ENCODE data around the gene SLC22A15.
A peak's percentile ranks its signal among the peaks of the same experiment; 100 is the strongest.
"Not testable (repeated sequence)": the region's sequence is repeated elsewhere in the genome, so short reads cannot be mapped to it uniquely, and the experiment has no call there.

The SLC22A15 gene

GRCh38 chr1:115980998-115981993, 5.0 kb downstream of the SLC22A15 start:
- peak; percentile 4 for DNase-seq (ENCODE audit: low spot score)

- DNase-seq (ENCODE audit: low spot score) = no peak
These were observed 6.1 kb downstream of the SLC22A15 start for GRCh38 chr1:115982400-115982799.

- DNase-seq (ENCODE audit: low spot score) = no peak
These were observed 7.3 kb downstream of the SLC22A15 start for GRCh38 chr1:115983584-115983983.

GRCh38 chr1:115987623-115988022, 11.3 kb downstream of the SLC22A15 start:
- no peak for DNase-seq (ENCODE audit: low spot score)

GRCh38 chr1:115988953-115989352, 12.6 kb downstream of the SLC22A15 start:
- DNase-seq (ENCODE audit: low spot score) = no peak

GRCh38 chr1:115989699-115990098, 13.4 kb downstream of the SLC22A15 start:
- no peak for DNase-seq (ENCODE audit: low spot score)

GRCh38 chr1:115991909-115992308, 15.6 kb downstream of the SLC22A15 start:
- no peak for DNase-seq (ENCODE audit: low spot score)

- not testable (repeated sequence) for DNase-seq (ENCODE audit: low spot score)
These were observed 21.6 kb downstream of the SLC22A15 start for GRCh38 chr1:115997921-115998320.

GRCh38 chr1:116001739-116002487, 25.6 kb downstream of the SLC22A15 start:
- no peak for DNase-seq (ENCODE audit: low spot score)

GRCh38 chr1:116002781-116003420, 26.6 kb downstream of the SLC22A15 start:
- no peak for DNase-seq (ENCODE audit: low spot score)

- DNase-seq (ENCODE audit: low spot score) = no peak
These were observed 27.5 kb downstream of the SLC22A15 start for GRCh38 chr1:116003823-116004222.

- DNase-seq (ENCODE audit: low spot score) = no peak
These were observed 30.2 kb downstream of the SLC22A15 start for GRCh38 chr1:116006486-116006964.

GRCh38 chr1:116008656-116009390, 32.5 kb downstream of the SLC22A15 start:
- DNase-seq (ENCODE audit: low spot score) = no peak

GRCh38 chr1:116012716-116013115, 36.4 kb downstream of the SLC22A15 start:
- DNase-seq (ENCODE audit: low spot score) = no peak

GRCh38 chr1:116015679-116016078, 39.4 kb downstream of the SLC22A15 start:
- DNase-seq (ENCODE audit: low spot score) = no peak

GRCh38 chr1:116018007-116018406, 41.7 kb downstream of the SLC22A15 start:
- no peak for DNase-seq (ENCODE audit: low spot score)

GRCh38 chr1:116019653-116020253, 43.4 kb downstream of the SLC22A15 start:
- no peak for DNase-seq (ENCODE audit: low spot score)

GRCh38 chr1:116020668-116021272, 44.5 kb downstream of the SLC22A15 start:
- DNase-seq (ENCODE audit: low spot score) = peak; percentile 67

GRCh38 chr1:116024626-116025025, 48.3 kb downstream of the SLC22A15 start:
- no peak for DNase-seq (ENCODE audit: low spot score)

GRCh38 chr1:116026631-116027030, 50.3 kb downstream of the SLC22A15 start:
- no peak for DNase-seq (ENCODE audit: low spot score)
